SKM-1 treated with dmso at 0.1 percent for 144 hours (cell line): ENCODE data around the gene PINK1.

Experiments
- DNase-seq: peaks from one replicate; lab custom pipeline; 2025; ENCODE audit not compliant: unreplicated experiment; lab: John Stamatoyannopoulos, UW

Gene PINK1

GRCh38 chr1:20678599-20678998 is 45.3 kb downstream of the PINK1 start:
- DNase-seq = peak; percentile 57

GRCh38 chr1:20680269-20680668 is 47.0 kb downstream of the PINK1 start:
- DNase-seq = no peak

- no peak for DNase-seq
These were observed 48.7 kb downstream of the PINK1 start for GRCh38 chr1:20681999-20682398.

GRCh38 chr1:20682571-20683236 is 49.4 kb downstream of the PINK1 start:
- no peak for DNase-seq

GRCh38 chr1:20683614-20684013 is 50.4 kb downstream of the PINK1 start:
- DNase-seq = no peak

GRCh38 chr1:20684050-20684620 is 50.9 kb downstream of the PINK1 start:
- DNase-seq = no peak

- DNase-seq = no peak
These were observed 51.4 kb downstream of the PINK1 start for GRCh38 chr1:20684651-20685050.

GRCh38 chr1:20685099-20685662 is 51.9 kb downstream of the PINK1 start:
- no peak for DNase-seq

GRCh38 chr1:20685741-20686140 is 52.5 kb downstream of the PINK1 start:
- DNase-seq = no peak

- DNase-seq = no peak
These were observed 53.8 kb downstream of the PINK1 start for GRCh38 chr1:20686883-20687725.

GRCh38 chr1:20689645-20690056 is 56.4 kb downstream of the PINK1 start:
- DNase-seq = no peak

- DNase-seq = no peak
These were observed 58.6 kb downstream of the PINK1 start for GRCh38 chr1:20691872-20692271.

- no peak for DNase-seq
These were observed 60.4 kb downstream of the PINK1 start for GRCh38 chr1:20693623-20694022.

- no peak for DNase-seq
These were observed 62.3 kb downstream of the PINK1 start for GRCh38 chr1:20695515-20695914.

GRCh38 chr1:20696397-20697333 is 63.4 kb downstream of the PINK1 start:
- peak; percentile 76 for DNase-seq

- no peak for DNase-seq
These were observed 64.3 kb downstream of the PINK1 start for GRCh38 chr1:20697563-20697962.

GRCh38 chr1:20698195-20698910 is 65.1 kb downstream of the PINK1 start:
- DNase-seq = no peak

GRCh38 chr1:20699558-20699957 is 66.3 kb downstream of the PINK1 start:
- no peak for DNase-seq

GRCh38 chr1:20700636-20701215 is 67.5 kb downstream of the PINK1 start:
- no peak for DNase-seq
